Bronchus fibroblast of lung (primary cell): Measurements from ENCODE around the gene CCDC148. TPM values are rescaled to one million over a fixed set of nuclear protein-coding genes. Genes with fewer than 3 reads are reported as not detected.

ENCODE experiments used
- total RNA-seq: library from RNA; depleted of rRNA; stranded (reverse); fragments of >200 nt; gene quantifications from 2 replicates; pipeline ENCODE4 v1.2.3, GENCODE V29; 2015

The CCDC148 gene
- 0.45 and 0.50 TPM in 2 replicates for total RNA-seq

GRCh38 chr2:158456309-158457066, at the start of gene CCDC148, which contains the start of gene PKP4:
Gene CCDC148, minus strand, starts transcription at chr2:158456753. Its CDS starts 314 bp downstream, at chr2:158456439.
Gene PKP4, plus strand, starts transcription at chr2:158456952. Its CDS starts 76,233 bp downstream, at chr2:158533185.

Other genes with a start within 250 kb of the CCDC148 start
- gene PKP4, start 199 bp upstream of the CCDC148 start, total RNA-seq = 17.7 and 21.9 TPM in 2 replicates